Smooth muscle cell (in vitro differentiated cells): ENCODE data around the gene TEP1. TPM values are rescaled to one million over a fixed set of nuclear protein-coding genes. Genes with fewer than 3 reads are reported as not detected.

Experiments used
- DNase-seq: peaks from one replicate; lab custom pipeline; 2025; ENCODE audit not compliant: unreplicated experiment; lab: John Stamatoyannopoulos, UW
- H2AFZ ChIP-seq: fragments of 200-600 bp; sonication (generic); 2 replicates; pipeline ENCODE4 v1.6.0; 2016; ENCODE audit warnings: antibody characterized with exemption, low read depth, mild to moderate bottlenecking
- H3F3A ChIP-seq: fragments of 200-600 bp; sonication (generic); 2 replicates; pipeline ENCODE4 v1.6.0; 2017; ENCODE audit warnings: antibody characterized with exemption, low read depth
- H3K27ac ChIP-seq: fragments of 200-600 bp; sonication (generic); 2 replicates; pipeline ENCODE4 v1.5.1; 2016; ENCODE audit warnings: low read depth, mild to moderate bottlenecking
- H3K27me3 ChIP-seq: fragments of 200-600 bp; sonication (generic); 2 replicates; pipeline ENCODE4 v1.6.1; 2016; ENCODE audit warnings: low read depth, mild to moderate bottlenecking
- H3K36me3 ChIP-seq: fragments of 200-600 bp; sonication (generic); 2 replicates; pipeline ENCODE4 v1.5.1; 2016; ENCODE audit warnings: low read depth
- H3K4me1 ChIP-seq: fragments of 200-600 bp; sonication (generic); 2 replicates; pipeline ENCODE4 v1.5.1; 2016; ENCODE audit warnings: low read depth
- H3K4me2 ChIP-seq: fragments of 200-600 bp; sonication (generic); 2 replicates; pipeline ENCODE4 v1.6.0; 2016; ENCODE audit warnings: mild to moderate bottlenecking
- H3K4me3 ChIP-seq: fragments of 200-600 bp; sonication (generic); 2 replicates; pipeline ENCODE4 v1.5.1; 2016; ENCODE audit warnings: mild to moderate bottlenecking
- H3K79me2 ChIP-seq: fragments of 200-600 bp; sonication (generic); 2 replicates; pipeline ENCODE4 v1.6.0; 2016; ENCODE audit warnings: low read depth, mild to moderate bottlenecking
- H3K9ac ChIP-seq: fragments of 200-600 bp; sonication (generic); 2 replicates; pipeline ENCODE4 v1.6.0; 2016; ENCODE audit warnings: low read depth
- H3K9me3 ChIP-seq: fragments of 200-600 bp; sonication (generic); replicated peaks from 2 replicates; pipeline ENCODE4 v1.5.1; 2016; ENCODE audit warnings: low read depth
- H4K20me1 ChIP-seq: fragments of 200-600 bp; sonication (generic); 2 replicates; pipeline ENCODE4 v1.6.0; 2016; ENCODE audit warnings: low read depth
- CTCF ChIP-seq: fragments of 200-600 bp; sonication (generic); IDR thresholded peaks from 2 replicates; pipeline ENCODE4 v1.5.1; 2017; ENCODE audit warnings: borderline replicate concordance, mild to moderate bottlenecking, antibody characterized with exemption; ENCODE audit not compliant: insufficient read depth, poor library complexity, severe bottlenecking
- WGBS: methylation state at CpG from one replicate; pipeline ENCODE4 v1.1.7; 2016; ENCODE audit warnings: low lambda C conversion rate; 5-methylcytosine and 5-hydroxymethylcytosine counted together
- polyA plus RNA-seq: library from polyadenylated mRNA; unstranded; fragments of >200 nt; fragmentation: Nextera tagmentation; extraction: Ambion mirVana; gene quantifications from 2 replicates; pipeline ENCODE4 v1.2.1, GENCODE V29; 2016
- total RNA-seq: library from RNA; depleted of rRNA; stranded (reverse); fragments of >200 nt; gene quantifications from 2 replicates; pipeline ENCODE4 v1.2.3, GENCODE V29; 2014

The TEP1 gene
- total and polyA plus RNA-seq, 2 experiments from 2014 or later = 4.0 to 10.3 TPM

GRCh38 chr14:20458031-20458789 lies 44.9 kb upstream of the TEP1 start:
- Histone ChIP-seq H3K27me3 (no peaks in the 10 kb centered on the region), H3F3A (peaks cover 19% of the 10 kb centered on the region), H3K27ac (peak overlapping the region; percentile 35), H3K4me2 (no peak overlapping the region), H2AFZ (no peak overlapping the region), H3K36me3 (no peaks in the 10 kb centered on the region), H3K9me3 (no peaks in the 10 kb centered on the region), H3K79me2 (peaks cover 42% of the 10 kb centered on the region), H3K4me3 (no peak overlapping the region), H3K9ac (no peak overlapping the region), H3K4me1 (peaks cover 33% of the 10 kb centered on the region), H4K20me1 (peaks cover 7% of the 10 kb centered on the region)
- TF ChIP-seq CTCF = no peak
- no peak for DNase-seq
- WGBS = 90% methylated on average over 8 of the region's 8 CpGs

GRCh38 chr14:20456971-20457370 lies 43.7 kb upstream of the TEP1 start:
- H3K9ac ChIP-seq = peak overlapping the region; percentile 91
- H3K36me3 ChIP-seq = no peaks in the 10 kb centered on the region
- no peak overlapping the region for H3K4me3 ChIP-seq
- H3K9me3 ChIP-seq = no peaks in the 10 kb centered on the region
- H3K27ac ChIP-seq = peak overlapping the region; percentile 93
- WGBS = 94% methylated on average over 13 of the region's 13 CpGs
- peaks cover 7% of the 10 kb centered on the region for H4K20me1 ChIP-seq
- no peak overlapping the region for H2AFZ ChIP-seq
- H3K4me2 ChIP-seq = peak overlapping the region; percentile 93
- no peak for TF ChIP-seq CTCF
- DNase-seq = no peak
- H3K79me2 ChIP-seq = peaks cover 46% of the 10 kb centered on the region
- H3K27me3 ChIP-seq = no peaks in the 10 kb centered on the region
- H3K4me1 ChIP-seq = peaks cover 29% of the 10 kb centered on the region
- peaks cover 14% of the 10 kb centered on the region for H3F3A ChIP-seq

GRCh38 chr14:20455355-20456300 lies 42.3 kb upstream of the TEP1 start:
- Histone ChIP-seq H2AFZ (peak overlapping the region; percentile 45), H3K9me3 (no peaks in the 10 kb centered on the region), H3K79me2 (peaks cover 43% of the 10 kb centered on the region), H3K36me3 (no peaks in the 10 kb centered on the region), H3F3A (peaks cover 14% of the 10 kb centered on the region), H3K27me3 (no peaks in the 10 kb centered on the region), H3K27ac (peak overlapping the region; percentile 93), H3K4me3 (peak overlapping the region; percentile 73), H3K4me2 (peak overlapping the region; percentile 93), H3K9ac (peak overlapping the region; percentile 91), H4K20me1 (peaks cover 6% of the 10 kb centered on the region), H3K4me1 (peaks cover 27% of the 10 kb centered on the region)
- WGBS = 2% methylated on average over 39 of the region's 39 CpGs
- no peak for DNase-seq
- no peak for TF ChIP-seq CTCF
